Mammary epithelial cell (primary cell): Measurements from ENCODE around the gene ST3GAL2.

ENCODE experiments used
- CTCF ChIP-seq, 2 donors: IDR thresholded peaks in 1 of 2; conservative IDR thresholded peaks in 1 of 2; 2 replicates each; pipeline ENCODE4 v1.5.1; 2011 to 2012; ENCODE audit warnings: inconsistent platforms in 2 of 2, low read length in 2 of 2, mild to moderate bottlenecking in 2 of 2, control low read depth in 1 of 2, low read depth in 1 of 2; ENCODE audit not compliant: insufficient read depth in 1 of 2; ENCODE audit errors: extremely low read depth in 1 of 2
- EZH2 ChIP-seq: IDR thresholded peaks from 2 replicates; pipeline ENCODE4 v1.6.1; 2012; ENCODE audit warnings: low read length, inconsistent platforms, borderline replicate concordance

GRCh38 chr16:70481929-70482536 is 43.1 kb upstream of the ST3GAL2 start:
- TF ChIP-seq CTCF (conservative IDR thresholded peaks at IDR 0.05 in 1 of 2, IDR thresholded peaks at IDR 0.05 in 1 of 2; ENCODE audit: extremely low read depth in 1 of 2, insufficient read depth in 1 of 2, low read depth in 1 of 2, low read length in 2 of 2) (no peak), EZH2 (no peak)
